ENCODE results near the gene UTF1. TPM values are rescaled to one million over a fixed set of nuclear protein-coding genes. Genes with fewer than 3 reads are reported as not detected.
"Not testable (repeated sequence)": the region's sequence is repeated elsewhere in the genome, so short reads cannot be mapped to it uniquely, and the experiment has no call there.

Gene UTF1
- total RNA-seq, 1 donor from 2014 or later, result not detected

DNA sequence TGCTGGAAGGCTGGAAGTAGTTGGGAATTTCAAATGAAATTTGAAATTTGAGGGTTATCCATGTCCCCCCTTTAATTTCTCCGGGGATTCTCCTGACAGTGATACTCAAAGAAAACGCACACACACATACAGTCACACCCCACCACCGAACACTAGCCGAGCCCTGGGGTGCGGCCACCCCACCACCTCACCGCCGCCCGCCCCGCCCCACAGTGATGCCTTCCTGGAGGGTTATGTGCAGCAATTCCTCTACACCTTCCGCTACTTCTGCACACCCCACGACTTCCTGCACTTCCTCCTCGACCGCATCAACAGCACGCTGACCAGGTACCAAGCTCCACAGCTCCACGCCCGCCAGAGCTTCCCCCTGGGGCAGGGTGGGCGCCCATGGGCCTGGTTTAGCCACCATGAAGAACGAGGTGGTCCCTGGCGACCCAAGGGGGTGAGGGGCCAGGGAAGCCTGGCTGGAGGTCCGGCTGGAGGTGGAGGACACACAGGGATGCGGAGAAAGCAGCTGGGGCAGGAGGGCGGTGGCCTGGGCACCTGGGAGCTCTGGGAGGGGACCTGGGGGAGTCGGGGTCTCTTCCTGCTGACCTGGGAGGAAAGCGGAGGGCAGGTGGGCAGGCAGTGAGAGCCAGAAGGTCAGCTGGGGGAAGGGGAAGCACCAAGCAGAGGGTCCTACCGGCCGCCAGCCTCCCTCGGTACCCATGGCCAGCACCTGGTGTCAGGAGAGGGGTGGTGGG is 19.4 kb upstream of the UTF1 start:
- no peak for DNase-seq

GRCh38 chr10:133211141-133211830 is 18.7 kb upstream of the UTF1 start:
- no peak for DNase-seq

- DNase-seq, result no peak
Observed at GRCh38 chr10:133211959-133212852, 17.8 kb upstream of the UTF1 start.

DNA sequence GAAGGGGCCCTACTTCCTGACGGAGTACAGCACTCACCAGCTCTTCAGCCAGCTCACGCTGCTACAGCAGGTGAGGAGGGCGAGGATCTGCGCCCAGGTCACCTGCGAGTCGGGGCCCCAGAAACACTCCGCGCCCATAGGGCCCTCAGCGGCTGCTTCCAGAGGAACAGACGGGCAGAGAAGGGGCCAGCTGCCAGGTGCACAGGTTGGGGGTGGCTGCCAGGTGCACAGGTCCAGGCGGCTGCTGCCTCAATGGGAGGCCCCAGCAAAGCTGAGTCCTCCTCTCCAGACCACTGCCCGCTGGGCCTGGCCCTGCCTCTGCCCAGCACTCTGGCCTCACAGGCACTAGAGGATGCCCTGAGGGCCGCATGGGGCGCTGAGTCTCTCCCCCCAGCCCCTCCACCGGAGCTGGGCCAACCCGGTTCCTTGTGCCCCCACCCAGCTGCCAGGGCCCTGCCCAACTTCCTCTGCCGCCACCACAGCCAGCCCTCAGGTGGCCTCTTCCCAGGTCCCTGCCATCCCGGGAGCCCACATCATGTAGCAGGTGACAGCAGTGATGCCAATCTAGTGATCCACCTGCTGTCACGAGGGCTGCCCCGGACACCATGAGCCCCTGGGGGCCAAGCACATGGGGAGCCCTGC is 17.0 kb upstream of the UTF1 start:
- no peak for DNase-seq

DNA sequence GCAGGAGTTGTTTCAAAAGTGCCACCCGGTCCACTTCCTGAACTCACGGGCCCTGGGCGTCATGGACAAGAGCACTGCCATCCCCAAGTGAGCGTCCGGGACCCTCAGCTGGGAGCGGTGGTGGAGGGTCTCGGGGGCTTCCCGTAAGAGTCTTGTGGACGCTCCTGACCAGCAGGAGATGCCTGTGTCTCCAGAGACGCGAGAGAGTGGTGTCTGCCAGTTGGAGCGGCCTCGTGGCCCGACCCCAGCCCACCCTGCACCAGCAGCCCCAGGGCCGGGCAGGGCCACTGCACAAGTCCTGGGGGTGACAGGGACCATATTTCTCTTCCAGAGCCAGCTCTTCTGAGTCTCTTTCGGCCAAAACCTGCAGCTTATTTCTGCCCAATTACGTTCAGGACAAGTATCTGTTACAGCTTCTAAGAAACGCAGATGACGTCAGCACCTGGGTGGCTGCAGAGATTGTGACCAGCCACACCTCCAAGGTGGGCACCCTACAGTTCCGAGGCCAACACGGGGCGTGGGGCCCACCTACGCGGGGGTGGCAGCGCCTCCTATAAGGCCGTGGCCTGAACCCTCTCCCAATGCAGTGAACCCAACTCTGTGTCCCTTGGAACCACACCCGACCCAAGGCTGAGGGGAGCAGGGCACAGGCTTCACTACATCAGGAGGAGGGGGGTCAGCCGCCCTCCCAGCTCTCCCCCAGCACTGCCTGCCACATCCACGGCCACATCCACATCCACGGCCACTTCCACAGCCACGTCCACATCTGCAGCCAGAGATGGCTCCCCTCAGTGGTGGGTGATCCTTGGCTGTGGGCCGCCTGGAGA is 16.2 kb upstream of the UTF1 start:
- no peak for DNase-seq

GRCh38 chr10:133214468-133215410 is 15.3 kb upstream of the UTF1 start:
- DNase-seq, result no peak

DNA sequence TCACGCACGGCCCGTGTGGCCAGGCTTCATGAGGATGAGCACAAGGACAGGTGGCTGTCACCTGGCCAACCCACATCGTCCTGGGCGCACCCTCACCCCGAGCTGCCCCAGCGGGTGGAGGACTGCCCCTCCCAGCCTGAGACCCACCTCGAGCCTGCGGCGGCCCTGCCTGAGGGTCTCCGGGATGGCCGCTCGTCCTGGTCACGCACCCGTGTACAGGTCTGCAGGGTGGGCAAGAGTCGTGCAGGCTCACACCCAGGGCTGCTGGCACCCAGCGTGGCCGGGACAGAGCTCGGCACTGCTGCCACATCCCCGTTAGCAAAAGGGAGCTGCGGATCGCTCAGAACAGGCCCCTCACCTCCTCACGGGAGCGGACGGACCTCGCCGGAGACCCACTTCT is 14.4 kb upstream of the UTF1 start:
- no peak for DNase-seq

- no peak for DNase-seq
Observed at GRCh38 chr10:133216776-133217175, 13.2 kb upstream of the UTF1 start.

DNA sequence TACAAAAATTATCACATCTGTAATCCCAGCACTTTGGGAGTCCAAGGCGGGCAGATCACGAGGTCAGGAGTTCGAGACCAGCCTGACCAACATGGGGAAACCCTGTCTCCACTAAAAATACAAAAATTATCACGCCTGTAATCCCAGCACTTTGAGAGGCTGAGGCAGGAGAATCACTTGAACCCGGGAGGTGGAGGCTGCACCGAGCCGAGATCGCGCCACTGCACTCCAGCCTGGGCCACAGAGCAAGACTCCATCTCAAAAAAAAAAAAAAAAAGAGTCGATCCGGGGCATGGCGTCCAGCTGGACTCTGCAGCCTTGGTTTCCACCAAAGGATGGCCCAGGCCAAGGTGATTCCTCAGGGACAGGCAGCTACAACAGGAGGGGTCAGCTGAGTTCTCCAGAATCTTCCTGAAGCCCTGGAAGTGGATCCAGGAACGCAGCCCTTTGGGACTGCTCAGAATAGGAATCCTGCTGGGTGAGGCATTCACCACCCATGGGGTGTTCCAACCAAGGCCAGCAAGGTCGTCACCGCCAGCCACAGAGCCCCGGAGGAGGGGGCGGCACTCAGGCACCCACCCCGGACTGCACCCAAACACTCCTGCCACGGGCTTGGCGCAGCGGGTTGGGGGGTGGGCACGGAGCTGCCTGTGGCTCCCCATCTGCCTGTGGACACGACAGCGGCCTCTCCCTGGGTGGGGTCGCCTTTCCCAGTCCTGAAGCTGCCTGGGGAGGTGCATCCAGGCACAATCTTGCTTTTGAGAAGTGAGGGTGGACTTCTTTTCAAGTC is 12.0 kb upstream of the UTF1 start:
- DNase-seq, result no peak

- DNase-seq, result no peak
Observed at GRCh38 chr10:133218891-133219290, 11.1 kb upstream of the UTF1 start.

DNA sequence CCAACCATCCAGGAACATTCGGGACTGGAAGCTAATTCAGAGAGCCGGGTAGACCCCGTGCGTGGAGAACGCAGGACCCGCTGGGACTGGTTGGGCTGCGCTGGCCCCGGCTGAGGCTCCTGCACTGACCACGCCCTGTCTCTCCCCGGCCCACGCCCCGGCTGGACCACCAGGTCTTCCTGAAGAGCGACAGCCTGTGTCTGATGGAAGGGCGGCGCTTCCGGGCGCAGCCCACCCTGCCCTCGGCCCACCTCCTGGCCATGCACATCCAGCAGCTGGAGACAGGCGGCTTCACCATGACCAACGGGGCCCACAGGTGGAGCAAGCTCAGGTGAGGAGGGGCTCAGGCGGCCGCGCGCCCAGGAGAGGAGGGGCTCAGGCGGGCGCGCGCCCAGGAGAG is 10.2 kb upstream of the UTF1 start:
- no peak for DNase-seq

- no peak for DNase-seq
Observed at GRCh38 chr10:133221331-133221730, 8.7 kb upstream of the UTF1 start.

DNA sequence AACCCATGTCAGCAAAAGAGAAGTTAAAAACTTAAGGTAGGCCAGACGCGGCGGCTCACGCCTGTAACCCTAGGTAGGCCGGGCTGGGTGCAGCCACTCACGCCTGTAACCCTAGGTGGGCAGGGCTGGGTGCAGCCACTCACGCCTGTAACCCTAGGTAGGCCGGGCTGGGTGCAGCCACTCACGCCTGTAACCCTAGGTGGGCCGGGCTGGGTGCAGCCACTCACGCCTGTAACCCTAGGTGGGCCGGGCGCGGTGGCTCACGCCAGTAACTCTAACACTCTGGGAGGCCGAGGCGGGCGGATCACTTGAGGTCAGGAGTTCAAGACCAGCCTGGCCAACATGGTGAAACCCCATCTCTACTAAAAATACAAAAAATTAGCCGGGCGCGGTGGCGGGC is 8.3 kb upstream of the UTF1 start:
- DNase-seq, result not testable (repeated sequence)

GRCh38 chr10:133224076-133224475 is 5.9 kb upstream of the UTF1 start:
- no peak for DNase-seq

DNA sequence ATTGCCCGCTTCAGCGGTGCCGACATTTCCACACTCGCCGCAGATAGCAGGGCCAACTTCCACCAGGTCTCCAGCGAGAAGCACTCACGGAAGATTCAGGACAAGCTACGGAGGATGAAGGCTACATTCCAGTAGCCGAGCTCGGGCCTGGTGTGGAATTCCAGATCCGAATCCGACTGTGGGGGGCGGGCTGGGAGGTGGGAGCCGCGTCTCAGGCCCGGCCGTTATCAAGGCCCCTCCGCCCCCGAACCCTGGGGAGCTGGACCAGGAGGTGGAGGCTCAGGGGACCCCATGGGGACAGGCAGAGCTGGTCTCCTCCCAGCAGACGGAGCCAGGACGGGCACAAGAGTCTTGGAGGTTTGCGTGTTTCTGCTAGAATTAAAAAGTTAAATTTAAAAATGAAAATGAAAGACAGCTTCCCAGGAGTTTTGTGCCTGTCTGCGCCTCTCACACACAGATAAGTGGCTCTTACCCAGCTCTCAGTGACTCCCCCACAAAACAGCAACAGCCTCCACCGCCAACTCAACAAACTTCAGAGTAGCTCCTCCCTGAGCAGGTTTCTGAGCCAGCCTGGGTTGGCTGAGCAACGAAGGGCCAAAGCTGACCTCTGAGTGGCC is 5.2 kb upstream of the UTF1 start:
- no peak for DNase-seq

- no peak for DNase-seq
Observed at GRCh38 chr10:133225707-133226191, 4.3 kb upstream of the UTF1 start.

DNA sequence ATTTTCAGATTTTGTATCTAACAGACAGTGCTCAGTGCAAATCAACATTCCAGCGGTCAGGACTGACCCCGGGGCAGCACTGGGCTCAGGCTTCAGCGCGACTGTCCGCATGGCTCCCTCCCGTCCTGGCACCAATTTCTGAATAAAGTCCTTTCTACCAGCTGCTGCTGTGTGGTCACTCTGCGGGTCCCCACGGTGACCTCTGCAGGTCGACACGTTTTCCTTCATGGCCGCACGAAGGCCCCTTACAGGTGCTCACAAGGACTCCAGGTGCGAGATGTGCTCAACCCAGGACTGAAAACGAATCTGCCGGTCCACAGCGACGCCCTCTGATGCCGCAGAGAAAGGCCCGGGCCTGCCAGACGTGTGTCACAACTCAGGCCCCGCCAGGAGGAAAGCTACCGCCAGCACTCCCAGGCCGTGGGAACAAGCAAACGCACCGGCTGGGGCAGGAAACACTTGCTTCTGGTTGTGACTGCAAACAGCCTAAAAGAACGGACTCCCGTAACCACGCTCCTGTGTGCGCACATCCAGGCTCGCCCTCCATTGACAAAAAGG is 3.7 kb upstream of the UTF1 start:
- no peak for DNase-seq

DNA sequence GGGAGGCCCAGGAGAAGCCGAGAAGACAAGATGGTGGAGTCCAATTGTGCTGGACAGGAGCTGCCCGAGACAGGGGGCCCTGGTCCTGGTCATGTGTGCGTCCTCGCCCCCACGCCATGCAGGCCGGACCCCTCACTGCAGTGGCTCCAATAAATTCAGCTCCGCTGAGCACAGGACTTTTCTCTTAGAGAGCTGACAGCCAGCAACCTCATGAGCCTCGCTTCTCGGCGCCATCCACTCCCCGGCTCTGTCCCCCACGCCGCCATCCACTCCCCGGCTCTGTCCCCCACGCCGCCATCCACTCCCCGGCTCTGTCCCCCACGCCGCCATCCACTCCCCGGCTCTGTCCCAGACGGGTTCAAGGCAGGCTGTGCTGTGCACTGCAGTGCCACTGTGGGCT is 2.8 kb upstream of the UTF1 start:
- DNase-seq, result no peak
